GM18870 (cell line): ENCODE results near the gene RGS5.
"Not testable (repeated sequence)": the region's sequence is repeated elsewhere in the genome, so short reads cannot be mapped to it uniquely, and the experiment has no call there.

Source experiments
- ATAC-seq: cut with Tn5 transposase; IDR thresholded peaks from one replicate; pipeline ENCODE4 v1.9.1; 2021; ENCODE audit warnings: moderate library complexity; ENCODE audit not compliant: unreplicated experiment

RGS5 gene

GRCh38 chr1:163202833-163203451 lies at the start of gene RGS5:
RGS5 (minus strand) TSS chr1:163202916; CDS start chr1:163202835, 81 bp downstream.
- no peak for ATAC-seq

- ATAC-seq, result no peak
These were observed 47.8 kb upstream of the RGS5 start for GRCh38 chr1:163250382-163250974.

GRCh38 chr1:163248064-163248463 lies 45.3 kb upstream of the RGS5 start:
- no peak for ATAC-seq

GRCh38 chr1:163244648-163245047 lies 41.9 kb upstream of the RGS5 start:
- ATAC-seq, result not testable (repeated sequence)

DNA sequence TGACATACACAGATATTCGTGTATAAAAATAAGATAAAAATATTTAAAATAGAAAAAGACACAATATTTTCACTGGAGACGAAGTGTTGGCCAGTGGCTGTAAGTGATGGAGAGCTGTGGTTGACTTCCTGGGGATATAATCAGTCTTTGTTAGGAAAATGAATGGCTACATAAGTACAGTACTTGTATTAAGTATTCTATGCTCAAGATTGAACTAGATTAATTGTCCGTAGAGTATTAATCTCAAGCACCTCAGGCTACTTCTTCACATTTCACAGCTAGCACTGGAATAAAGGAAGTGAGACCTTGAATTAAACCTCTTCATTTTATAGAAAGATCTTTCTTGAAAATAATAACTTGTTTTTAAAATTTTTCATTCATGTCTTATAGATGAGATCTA lies 39.0 kb upstream of the RGS5 start:
- no peak for ATAC-seq

GRCh38 chr1:163240705-163241104 lies 38.0 kb upstream of the RGS5 start:
- ATAC-seq, result no peak

DNA sequence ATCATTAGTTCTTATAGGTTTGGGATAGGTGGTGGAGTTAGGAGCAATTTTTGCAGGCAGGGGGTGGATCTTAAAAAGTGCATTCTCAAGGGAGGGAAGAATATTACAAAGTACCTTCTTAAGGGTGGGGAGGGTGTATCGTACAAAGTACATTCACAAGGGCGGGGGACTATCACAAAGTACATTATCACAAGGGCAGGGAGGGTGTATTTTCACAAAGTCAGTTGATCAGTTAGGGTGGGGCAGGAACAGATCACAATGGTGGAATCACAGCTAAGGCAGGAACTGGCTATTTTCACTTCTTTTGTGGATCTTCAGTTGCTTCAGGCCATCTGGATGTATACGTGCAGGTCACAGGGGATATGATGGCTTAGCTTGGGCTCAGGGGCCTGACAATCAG lies 30.9 kb upstream of the RGS5 start:
- ATAC-seq, result not testable (repeated sequence)

DNA sequence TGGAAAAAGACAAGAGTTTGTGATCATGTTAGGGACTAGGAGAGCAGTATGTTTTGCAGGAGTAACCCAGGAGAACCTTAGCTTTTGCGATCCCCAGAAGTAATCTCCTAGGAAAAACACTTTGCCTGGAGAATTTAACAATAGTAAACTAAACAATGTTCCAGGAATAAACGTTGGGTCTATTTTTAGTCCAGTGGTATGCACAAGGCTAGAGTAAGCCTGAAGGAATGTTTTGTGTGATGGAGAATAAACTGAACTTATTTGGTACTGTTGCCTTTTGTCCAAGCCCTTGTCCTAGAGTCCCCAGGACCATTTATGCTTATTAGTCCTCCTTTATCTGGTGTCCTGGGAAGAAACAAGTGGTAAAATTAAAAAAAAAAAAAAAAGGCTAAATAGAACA lies 28.7 kb upstream of the RGS5 start:
- ATAC-seq, result no peak

DNA sequence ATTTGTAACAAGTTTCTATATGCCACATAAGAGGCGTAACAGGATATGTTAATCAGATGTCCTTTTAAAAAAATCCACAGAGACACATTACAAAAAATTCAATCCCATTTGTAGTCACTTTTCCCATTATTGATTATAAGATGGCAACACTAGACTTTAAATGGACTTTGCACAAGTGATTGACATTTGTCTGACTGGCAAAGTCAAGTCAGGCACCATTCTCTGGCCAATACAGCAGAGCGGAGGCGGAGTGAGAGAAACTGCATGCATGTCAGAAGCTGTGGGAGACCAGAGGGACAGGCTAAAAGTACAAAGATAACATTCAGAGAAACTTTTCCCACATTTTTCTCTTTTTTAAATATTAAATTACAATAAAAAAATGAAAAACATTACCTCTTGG lies 28.1 kb upstream of the RGS5 start:
- no peak for ATAC-seq

GRCh38 chr1:163228271-163228670 lies 25.6 kb upstream of the RGS5 start:
- not testable (repeated sequence) for ATAC-seq

- ATAC-seq, result no peak
These were observed 24.4 kb upstream of the RGS5 start for GRCh38 chr1:163227126-163227525.

DNA sequence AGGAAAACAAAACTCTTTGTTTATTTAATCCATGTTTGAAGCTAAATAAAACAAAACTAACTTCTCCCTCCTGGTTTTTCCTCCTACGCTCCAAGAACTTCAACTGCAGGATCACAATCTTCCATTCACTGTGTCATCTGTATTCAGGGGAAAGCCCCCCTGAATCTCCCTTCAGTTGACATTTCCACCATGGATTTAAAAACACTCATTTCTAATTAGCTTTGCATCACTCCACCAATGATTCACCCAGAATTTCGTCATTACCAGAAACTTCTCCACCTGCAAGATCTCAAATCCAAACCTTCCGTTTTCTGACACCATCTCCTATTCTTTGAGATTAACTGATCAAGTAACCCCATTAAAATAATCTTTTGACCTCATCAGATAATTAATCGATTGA lies 10.9 kb upstream of the RGS5 start:
- no peak for ATAC-seq

- no peak for ATAC-seq
These were observed 9.0 kb upstream of the RGS5 start for GRCh38 chr1:163211667-163212066.

GRCh38 chr1:163205513-163205912 lies 2.8 kb upstream of the RGS5 start:
- ATAC-seq, result no peak

- no peak for ATAC-seq
These were observed 845 bp upstream of the RGS5 start for GRCh38 chr1:163203561-163203960.

GRCh38 chr1:163201906-163202305 lies 810 bp downstream of the RGS5 start:
- ATAC-seq, result no peak

GRCh38 chr1:163197022-163197421 lies 5.7 kb downstream of the RGS5 start:
- ATAC-seq, result no peak

DNA sequence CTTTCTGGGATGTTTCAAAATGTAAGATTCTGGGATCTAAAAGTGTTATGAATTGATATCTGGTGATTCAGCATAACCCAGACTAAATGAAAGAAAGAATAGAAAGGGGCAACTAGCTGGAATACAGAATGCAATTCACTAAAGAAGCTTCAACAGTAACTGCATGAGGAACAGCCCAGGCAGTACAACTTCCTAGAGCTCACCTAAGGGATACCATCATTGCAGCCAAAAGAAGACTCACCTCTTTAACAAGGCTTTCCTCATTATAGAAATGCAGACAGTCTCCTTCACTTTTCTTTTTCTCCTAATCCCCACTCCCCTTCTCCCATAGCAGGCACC lies 6.3 kb downstream of the RGS5 start:
- ATAC-seq, result no peak

- ATAC-seq, result no peak
These were observed 6.8 kb downstream of the RGS5 start for GRCh38 chr1:163195728-163196448.

- ATAC-seq, result no peak
These were observed 11.4 kb downstream of the RGS5 start for GRCh38 chr1:163191301-163191700.

DNA sequence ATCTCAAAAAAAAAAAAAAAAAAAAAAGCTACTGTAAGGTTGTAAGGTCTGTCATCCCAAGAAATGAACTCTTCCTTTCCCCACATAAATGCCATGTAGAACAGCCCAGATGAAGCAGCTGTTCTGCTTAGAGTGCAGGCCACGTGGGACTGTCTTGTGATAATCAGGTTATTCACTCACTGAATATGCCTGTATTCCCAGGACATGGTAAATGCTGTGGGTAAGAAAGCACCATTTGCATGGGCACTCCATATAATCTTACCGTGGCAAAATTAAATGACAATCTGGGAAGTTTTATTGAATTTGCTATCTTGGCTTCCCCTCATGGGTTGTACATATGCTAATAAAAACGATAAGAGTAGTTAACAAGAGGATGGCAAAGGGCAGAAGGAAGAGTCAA lies 13.8 kb downstream of the RGS5 start:
- ATAC-seq, result no peak

- no peak for ATAC-seq
These were observed 14.9 kb downstream of the RGS5 start for GRCh38 chr1:163187849-163188248.
